ENCODE results near the gene NLRC5. TPM values are rescaled to one million over a fixed set of nuclear protein-coding genes. Genes with fewer than 3 reads are reported as not detected.

NLRC5 gene
- total RNA-seq, 1 experiment from 2014 or later, result 2.4 TPM

- H3K4me3 Mint-ChIP-seq, result no peak overlapping the region
- H3K36me3 Mint-ChIP-seq (ENCODE audit: insufficient read depth in 1 of 3, low read depth in 3 of 3), result no peaks in the 10 kb centered on the region; a peak in 1 of 7 replicates
- Histone ChIP-seq H2BK20ac (ENCODE audit: low read depth, low read length, poor library complexity, severe bottlenecking) (no peak overlapping the region), H4K20me1 (ENCODE audit: control insufficient read depth, insufficient read depth, insufficient read length) (no peaks in the 10 kb centered on the region), H2AFZ (ENCODE audit: low read length) (no peak overlapping the region), H3K9ac (ENCODE audit: extremely low read depth, insufficient read length, low read length) (no peak overlapping the region), H3K18ac (ENCODE audit: insufficient read length, low read depth, low read length) (no peak overlapping the region), H4K8ac (replicated peaks; ENCODE audit: insufficient read length, low read depth, low read length) (no peak overlapping the region), H3K4me1 (ENCODE audit: insufficient read depth, low read length) (no peaks in the 10 kb centered on the region), H3K79me2 (ENCODE audit: insufficient read depth, low read length) (no peaks in the 10 kb centered on the region), H2AK5ac (ENCODE audit: insufficient read length, low read length) (no peak overlapping the region), H3K56ac (ENCODE audit: insufficient read length, low read depth, low read length) (no peak overlapping the region), H3T11ph (ENCODE audit: low read length) (no peak overlapping the region), H2BK5ac (ENCODE audit: insufficient read length, low read length) (no peak overlapping the region), H3K14ac (ENCODE audit: insufficient read depth, low read length) (no peak overlapping the region), H4K91ac (ENCODE audit: insufficient read length, low read depth, low read length) (no peak overlapping the region), H2BK12ac (ENCODE audit: insufficient read length, low read depth, low read length) (no peak overlapping the region), H3K4ac (ENCODE audit: low read depth, low read length) (no peak overlapping the region), H3K79me1 (ENCODE audit: insufficient read depth, low read depth, low read length, poor library complexity, severe bottlenecking) (no peaks in the 10 kb centered on the region), H3K27ac (ENCODE audit: insufficient read length, low read depth, low read length) (no peak overlapping the region), H3K27me3 (ENCODE audit: insufficient read depth, low read length) (no peaks in the 10 kb centered on the region), H3K23me2 (ENCODE audit: insufficient read length, low read depth, low read length, poor library complexity, severe bottlenecking) (no peaks in the 10 kb centered on the region), H4K5ac (ENCODE audit: insufficient read length, low read depth, low read length) (no peak overlapping the region), H3K9me3 (ENCODE audit: control insufficient read depth, low read depth, low read length) (no peaks in the 10 kb centered on the region), H3K23ac (ENCODE audit: insufficient read length, low read depth, low read length) (no peak overlapping the region), H3K4me2 (ENCODE audit: insufficient read depth, insufficient read length, low read length) (no peak overlapping the region), H2BK15ac (ENCODE audit: low read depth, low read length) (no peak overlapping the region), H2BK120ac (ENCODE audit: low read depth, low read length, poor library complexity, severe bottlenecking) (no peak overlapping the region)
- no CpG with 5 or more reads among the region's 2 CpGs for WGBS (ENCODE audit: extremely low coverage, insufficient read length, low lambda C conversion rate)
- H3K4me1 Mint-ChIP-seq, result peaks cover 6 to 7% of the 10 kb centered on the region in 2 experiments
- DNase-seq, result no peak
- no peak overlapping the region for H3K27ac Mint-ChIP-seq
- no peak for TF ChIP-seq CTCF (conservative IDR thresholded peaks at IDR 0.05)
- no peaks in the 10 kb centered on the region for H3K27me3 Mint-ChIP-seq (ENCODE audit: low read depth)
- no peaks in the 10 kb centered on the region for H3K9me3 Mint-ChIP-seq
These were observed 23.9 kb downstream of the NLRC5 start for GRCh38 chr16:57013229-57013628.

Data from H9 (cell line).